ENCODE measurements around the gene NPAS3.

DNA sequence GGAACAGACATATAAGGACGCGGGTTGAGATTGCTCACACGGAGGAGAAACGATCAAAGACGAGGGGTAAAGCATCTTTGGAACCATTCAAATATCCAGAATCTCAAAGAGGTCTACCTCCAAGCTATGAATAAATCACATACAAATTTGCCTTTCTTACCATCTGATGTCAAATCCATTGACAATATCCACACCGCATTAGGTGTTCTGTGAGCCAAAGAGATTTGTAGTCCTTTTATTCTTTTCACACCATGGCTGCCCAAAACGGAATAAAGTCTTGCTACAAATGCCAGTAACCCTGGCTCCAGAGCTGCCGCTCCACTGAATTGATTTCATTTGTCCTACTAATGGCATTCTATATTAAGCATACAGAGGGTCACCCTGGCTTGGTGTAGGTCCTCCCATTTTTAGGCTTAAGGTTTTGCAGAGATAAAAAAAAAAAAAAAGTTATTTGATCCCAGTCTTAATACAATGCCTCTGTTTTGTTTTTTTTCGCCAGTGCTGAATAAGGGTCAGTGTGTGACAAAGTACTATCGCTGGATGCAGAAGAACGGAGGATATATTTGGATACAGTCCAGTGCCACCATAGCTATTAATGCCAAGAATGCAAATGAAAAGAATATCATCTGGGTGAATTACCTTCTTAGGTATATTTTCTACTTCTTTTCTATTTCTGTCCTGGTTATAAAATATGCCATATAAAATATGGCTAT is 854.9 kb downstream of the NPAS3 start:
- TF ChIP-seq, protein P1, sequence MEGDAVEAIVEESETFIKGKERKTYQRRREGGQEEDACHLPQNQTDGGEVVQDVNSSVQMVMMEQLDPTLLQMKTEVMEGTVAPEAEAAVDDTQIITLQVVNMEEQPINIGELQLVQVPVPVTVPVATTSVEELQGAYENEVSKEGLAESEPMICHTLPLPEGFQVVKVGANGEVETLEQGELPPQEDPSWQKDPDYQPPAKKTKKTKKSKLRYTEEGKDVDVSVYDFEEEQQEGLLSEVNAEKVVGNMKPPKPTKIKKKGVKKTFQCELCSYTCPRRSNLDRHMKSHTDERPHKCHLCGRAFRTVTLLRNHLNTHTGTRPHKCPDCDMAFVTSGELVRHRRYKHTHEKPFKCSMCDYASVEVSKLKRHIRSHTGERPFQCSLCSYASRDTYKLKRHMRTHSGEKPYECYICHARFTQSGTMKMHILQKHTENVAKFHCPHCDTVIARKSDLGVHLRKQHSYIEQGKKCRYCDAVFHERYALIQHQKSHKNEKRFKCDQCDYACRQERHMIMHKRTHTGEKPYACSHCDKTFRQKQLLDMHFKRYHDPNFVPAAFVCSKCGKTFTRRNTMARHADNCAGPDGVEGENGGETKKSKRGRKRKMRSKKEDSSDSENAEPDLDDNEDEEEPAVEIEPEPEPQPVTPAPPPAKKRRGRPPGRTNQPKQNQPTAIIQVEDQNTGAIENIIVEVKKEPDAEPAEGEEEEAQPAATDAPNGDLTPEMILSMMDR (IDR thresholded peaks at IDR 0.05) = no peak
- TF ChIP-seq POLR2AphosphoS5 (IDR thresholded peaks at IDR 0.05) = no peak
